OCI-LY1 (cell line): Measurements from ENCODE around the gene SH3BP5.
A peak's percentile ranks its signal among the peaks of the same experiment; 100 is the strongest.
"Not testable (repeated sequence)": the region's sequence is repeated elsewhere in the genome, so short reads cannot be mapped to it uniquely, and the experiment has no call there.

Source experiments
- H2AFZ ChIP-seq: fragments of 200-600 bp; sonication (generic), shearing (Covaris generic); 2 replicates; pipeline ENCODE4 v1.6.0; 2014; ENCODE audit warnings: antibody characterized with exemption, mild to moderate bottlenecking, low read length
- H3F3A ChIP-seq: fragments of 200-600 bp; sonication (generic), shearing (Covaris generic); 2 replicates; pipeline ENCODE4 v1.6.0; 2014; ENCODE audit warnings: mild to moderate bottlenecking, antibody characterized with exemption, low read length, moderate library complexity; ENCODE audit not compliant: insufficient read depth
- H3K27ac ChIP-seq: fragments of 200-600 bp; sonication (generic); 2 replicates; pipeline ENCODE4 v1.5.1; 2014; ENCODE audit warnings: low read length, mixed run types, mild to moderate bottlenecking, low read depth; ENCODE audit not compliant: poor library complexity, severe bottlenecking
- H3K27me3 ChIP-seq: fragments of 200-600 bp; sonication (generic); 2 replicates; pipeline ENCODE4 v1.6.0; 2014; ENCODE audit warnings: antibody characterized with exemption, mild to moderate bottlenecking, low read length, moderate library complexity; ENCODE audit not compliant: insufficient read depth
- H3K36me3 ChIP-seq: fragments of 200-600 bp; sonication (generic); 2 replicates; pipeline ENCODE4 v1.6.1; 2014; ENCODE audit warnings: mild to moderate bottlenecking, antibody characterized with exemption, low read length, moderate library complexity, mixed read lengths; ENCODE audit not compliant: insufficient read depth
- H3K4me1 ChIP-seq: fragments of 200-600 bp; sonication (generic); 2 replicates; pipeline ENCODE4 v1.5.1; 2014; ENCODE audit warnings: mild to moderate bottlenecking, low read length, moderate library complexity; ENCODE audit not compliant: insufficient read depth, severe bottlenecking
- H3K4me2 ChIP-seq: fragments of 200-600 bp; sonication (generic), shearing (Covaris generic); 2 replicates; pipeline ENCODE4 v1.6.1; 2014; ENCODE audit warnings: low read length
- H3K4me3 ChIP-seq: fragments of 200-600 bp; sonication (generic); 2 replicates; pipeline ENCODE4 v1.5.1; 2014; ENCODE audit warnings: low read length, low read depth, mild to moderate bottlenecking, mixed read lengths; ENCODE audit not compliant: poor library complexity, severe bottlenecking
- H3K79me2 ChIP-seq: fragments of 200-600 bp; shearing (Covaris generic); 2 replicates; pipeline ENCODE4 v1.6.1; 2016; ENCODE audit warnings: mixed run types, low read length, mixed read lengths; ENCODE audit not compliant: insufficient read depth
- H3K9ac ChIP-seq: fragments of 200-600 bp; sonication (generic), shearing (Covaris generic); 2 replicates; pipeline ENCODE4 v1.6.1; 2014; ENCODE audit warnings: mild to moderate bottlenecking, low read length, mixed read lengths
- H3K9me2 ChIP-seq: fragments of 200-600 bp; sonication (generic), shearing (Covaris generic); 2 replicates; pipeline ENCODE4 v1.6.1; 2014; ENCODE audit warnings: low read depth, mild to moderate bottlenecking, low read length, mixed read lengths
- H3K9me3 ChIP-seq: fragments of 200-600 bp; shearing (Covaris generic); 2 replicates; pipeline ENCODE4 v1.6.1; 2014; ENCODE audit warnings: low read length, mixed read lengths
- H4K20me1 ChIP-seq: fragments of 200-600 bp; sonication (generic), shearing (Covaris generic); 2 replicates; pipeline ENCODE4 v1.6.0; 2016; ENCODE audit warnings: mild to moderate bottlenecking, low read length; ENCODE audit not compliant: insufficient read depth
- EZH2 ChIP-seq: fragments of 200-600 bp; sonication (generic), shearing (Covaris generic); IDR thresholded peaks from 2 replicates; pipeline ENCODE4 v1.8.0; 2017; ENCODE audit warnings: borderline replicate concordance, mixed run types, mild to moderate bottlenecking, antibody characterized with exemption, low read length, moderate library complexity, mixed read lengths
- TF ChIP-seq, protein P1 (sequence below): fragments of 200-600 bp; sonication (generic), shearing (Covaris generic); IDR thresholded peaks from 2 replicates; pipeline ENCODE4 v1.5.1; 2017; ENCODE audit warnings: mild to moderate bottlenecking, antibody characterized with exemption, low read length, moderate library complexity, mixed read lengths

Gene SH3BP5

GRCh38 chr3:15367059-15367458 is 34.7 kb upstream of the SH3BP5 start:
- Histone ChIP-seq H3K4me1 (peaks cover 3% of the 10 kb centered on the region), H3K9me3 (no peaks in the 10 kb centered on the region), H3K27me3 (no peaks in the 10 kb centered on the region), H3K36me3 (no peaks in the 10 kb centered on the region), H3K4me3 (no peak overlapping the region), H3K27ac (no peak overlapping the region), H3K9ac (no peak overlapping the region), H4K20me1 (no peaks in the 10 kb centered on the region), H3K4me2 (no peak overlapping the region), H2AFZ (no peak overlapping the region), H3F3A (no peaks in the 10 kb centered on the region), H3K79me2 (no peaks in the 10 kb centered on the region), H3K9me2 (no peaks in the 10 kb centered on the region)
- TF ChIP-seq, protein P1, sequence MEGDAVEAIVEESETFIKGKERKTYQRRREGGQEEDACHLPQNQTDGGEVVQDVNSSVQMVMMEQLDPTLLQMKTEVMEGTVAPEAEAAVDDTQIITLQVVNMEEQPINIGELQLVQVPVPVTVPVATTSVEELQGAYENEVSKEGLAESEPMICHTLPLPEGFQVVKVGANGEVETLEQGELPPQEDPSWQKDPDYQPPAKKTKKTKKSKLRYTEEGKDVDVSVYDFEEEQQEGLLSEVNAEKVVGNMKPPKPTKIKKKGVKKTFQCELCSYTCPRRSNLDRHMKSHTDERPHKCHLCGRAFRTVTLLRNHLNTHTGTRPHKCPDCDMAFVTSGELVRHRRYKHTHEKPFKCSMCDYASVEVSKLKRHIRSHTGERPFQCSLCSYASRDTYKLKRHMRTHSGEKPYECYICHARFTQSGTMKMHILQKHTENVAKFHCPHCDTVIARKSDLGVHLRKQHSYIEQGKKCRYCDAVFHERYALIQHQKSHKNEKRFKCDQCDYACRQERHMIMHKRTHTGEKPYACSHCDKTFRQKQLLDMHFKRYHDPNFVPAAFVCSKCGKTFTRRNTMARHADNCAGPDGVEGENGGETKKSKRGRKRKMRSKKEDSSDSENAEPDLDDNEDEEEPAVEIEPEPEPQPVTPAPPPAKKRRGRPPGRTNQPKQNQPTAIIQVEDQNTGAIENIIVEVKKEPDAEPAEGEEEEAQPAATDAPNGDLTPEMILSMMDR = no peak
- TF ChIP-seq EZH2 = no peak

DNA sequence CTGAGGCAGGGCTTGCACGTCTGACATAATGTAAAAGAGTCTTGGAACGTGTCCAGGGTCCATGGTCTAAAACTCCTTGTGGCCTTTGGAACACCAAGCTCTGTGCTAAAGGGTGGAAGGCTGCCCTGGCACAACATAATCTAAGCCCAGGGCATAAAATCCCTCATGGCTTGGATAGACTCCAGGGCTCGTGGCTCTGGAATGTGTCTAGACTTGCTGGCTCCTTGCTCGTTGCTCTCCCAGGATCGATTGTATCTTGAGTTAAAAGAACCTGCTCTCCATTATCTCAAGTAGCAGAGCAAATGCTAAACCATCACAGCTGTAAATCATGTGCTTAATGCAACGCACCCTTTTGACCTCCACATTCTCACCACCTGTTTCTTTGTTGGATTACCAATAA is 31.7 kb upstream of the SH3BP5 start:
- H3K36me3 ChIP-seq, H3K79me2 ChIP-seq, H3K27me3 ChIP-seq, H4K20me1 ChIP-seq, H3K4me3 ChIP-seq, H3K9ac ChIP-seq, H2AFZ ChIP-seq, H3K9me2 ChIP-seq, H3K27ac ChIP-seq, H3K9me3 ChIP-seq, H3K4me2 ChIP-seq, H3F3A ChIP-seq: not testable (repeated sequence)
- H3K4me1 ChIP-seq = peaks cover 20% of the 10 kb centered on the region

DNA sequence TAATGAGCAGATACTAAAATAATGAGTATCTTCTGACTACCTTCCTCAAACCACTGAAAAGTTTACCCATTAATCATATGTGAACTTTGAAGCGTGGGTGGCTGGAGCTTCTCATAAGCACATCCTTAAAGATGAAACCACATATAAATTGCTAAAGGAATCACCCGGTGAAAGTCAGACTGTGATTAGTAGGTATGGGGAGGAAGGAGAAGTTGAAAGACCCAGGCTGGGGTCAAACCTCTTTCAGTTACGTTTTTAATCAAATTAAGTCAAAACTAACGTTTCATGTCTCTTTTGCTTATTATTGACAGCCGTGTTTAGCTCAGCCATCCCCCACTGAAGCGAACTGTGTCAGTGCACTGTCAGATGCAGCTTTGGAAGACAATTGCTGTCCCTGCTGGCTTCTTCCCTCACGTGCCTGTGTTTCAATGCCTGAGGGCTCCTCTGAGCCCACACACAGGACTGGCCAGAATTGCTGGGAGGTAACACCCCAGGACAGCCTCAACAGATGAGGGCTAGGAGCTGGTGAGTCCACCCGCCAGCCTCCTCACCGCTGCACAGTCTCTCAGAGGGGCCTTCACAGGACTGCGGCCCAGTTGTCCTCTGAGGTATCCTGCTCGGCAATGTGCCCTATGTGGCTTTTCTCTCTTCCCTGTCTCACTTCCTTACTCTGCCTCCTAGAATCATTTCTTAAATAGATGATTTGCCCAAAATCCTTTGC is 29.3 kb upstream of the SH3BP5 start:
- H4K20me1 ChIP-seq = no peaks in the 10 kb centered on the region
- H3K27me3 ChIP-seq = peaks cover 4% of the 10 kb centered on the region; the same call in 1 of the 2 replicates
- H3K4me3 ChIP-seq = no peak overlapping the region
- H3K9ac ChIP-seq = peak overlapping the region; percentile 42
- H3K4me2 ChIP-seq = peak overlapping the region; percentile 57
- H3K9me2 ChIP-seq = no peaks in the 10 kb centered on the region
- no peak for TF ChIP-seq EZH2
- TF ChIP-seq, protein P1 = no peak
- H3K27ac ChIP-seq = peak overlapping the region; percentile 51
- H3F3A ChIP-seq = no peaks in the 10 kb centered on the region
- no peaks in the 10 kb centered on the region for H3K79me2 ChIP-seq
- H3K36me3 ChIP-seq = no peaks in the 10 kb centered on the region
- no peaks in the 10 kb centered on the region for H3K9me3 ChIP-seq
- peak overlapping the region; percentile 21; the same call in 1 of the 2 replicates for H2AFZ ChIP-seq
- peaks cover 20% of the 10 kb centered on the region for H3K4me1 ChIP-seq
